Thyroid gland (tissue), 4 donors: ENCODE data around the gene ZNF836. TPM values are rescaled to one million over a fixed set of nuclear protein-coding genes. Genes with fewer than 3 reads are reported as not detected.

ENCODE experiments used
- DNase-seq, 2 donors: peaks; one replicate each; pipeline ENCODE4 v3.0.0-alpha.2; 2019
- H3K27ac ChIP-seq, 3 donors: fragments of 200-600 bp; sonication (generic); 1 replicate in 2 of 3; 2 replicates in 1 of 3; pipeline ENCODE4 v1.5.1; 2016 to 2019; ENCODE audit warnings: mild to moderate bottlenecking in 1 of 3, moderate library complexity in 1 of 3
- H3K27me3 ChIP-seq: fragments of 200-600 bp; sonication (generic); one replicate; pipeline ENCODE4 v1.5.1; 2019
- H3K36me3 ChIP-seq, 2 donors: fragments of 200-600 bp; sonication (generic); one replicate each; pipeline ENCODE4 v1.5.1; 2016 to 2019
- H3K4me1 ChIP-seq, 2 donors: fragments of 200-600 bp; sonication (generic); one replicate each; pipeline ENCODE4 v1.5.1; 2017 to 2019
- H3K4me3 ChIP-seq, 3 donors: fragments of 200-600 bp; sonication (generic); replicated peaks in 1 of 3; 1 replicate in 2 of 3; 2 replicates in 1 of 3; pipeline ENCODE4 v1.5.1; 2016; ENCODE audit warnings: mild to moderate bottlenecking in 1 of 3
- H3K9me3 ChIP-seq: fragments of 200-600 bp; sonication (generic); one replicate; pipeline ENCODE4 v1.5.1; 2017
- POLR2A ChIP-seq, 2 donors: fragments of 450-650 bp; IDR thresholded peaks; one replicate each; pipeline ENCODE4 v1.6.1; 2017; ENCODE audit warnings: antibody characterized with exemption in 2 of 2, mild to moderate bottlenecking in 2 of 2, moderate library complexity in 1 of 2
- WGBS, 2 donors: methylation state at CpG; one replicate each; pipeline ENCODE4 v1.1.5; 2017; 5-methylcytosine and 5-hydroxymethylcytosine counted together
- intact Hi-C: fragments of 100-400 bp; cut with DNase I; formaldehyde crosslinking; loops from one replicate; pipeline ENCODE4 v1.15.1; 2023
- total RNA-seq, 4 donors: library from RNA; depleted of rRNA; stranded (reverse); fragments of >200 nt; gene quantifications; one replicate each; pipeline ENCODE4 v1.2.3, GENCODE V29; 2016
- TF ChIP-seq, protein P1 (sequence below), 6 experiments: fragments of 200-600 bp in 3 of 6; fragments of 450-650 bp in 3 of 6; sonication (generic) in 3 of 6; IDR thresholded peaks; one replicate each; pipeline ENCODE4 v1.5.1; 2016 to 2019; ENCODE audit warnings: antibody characterized with exemption in 6 of 6, mild to moderate bottlenecking in 2 of 6, inconsistent platforms in 1 of 6, moderate library complexity in 1 of 6

The ZNF836 gene
- total RNA-seq, 4 donors from 2014 or later = 7.2 to 15.9 (median 12.3) TPM

DNA sequence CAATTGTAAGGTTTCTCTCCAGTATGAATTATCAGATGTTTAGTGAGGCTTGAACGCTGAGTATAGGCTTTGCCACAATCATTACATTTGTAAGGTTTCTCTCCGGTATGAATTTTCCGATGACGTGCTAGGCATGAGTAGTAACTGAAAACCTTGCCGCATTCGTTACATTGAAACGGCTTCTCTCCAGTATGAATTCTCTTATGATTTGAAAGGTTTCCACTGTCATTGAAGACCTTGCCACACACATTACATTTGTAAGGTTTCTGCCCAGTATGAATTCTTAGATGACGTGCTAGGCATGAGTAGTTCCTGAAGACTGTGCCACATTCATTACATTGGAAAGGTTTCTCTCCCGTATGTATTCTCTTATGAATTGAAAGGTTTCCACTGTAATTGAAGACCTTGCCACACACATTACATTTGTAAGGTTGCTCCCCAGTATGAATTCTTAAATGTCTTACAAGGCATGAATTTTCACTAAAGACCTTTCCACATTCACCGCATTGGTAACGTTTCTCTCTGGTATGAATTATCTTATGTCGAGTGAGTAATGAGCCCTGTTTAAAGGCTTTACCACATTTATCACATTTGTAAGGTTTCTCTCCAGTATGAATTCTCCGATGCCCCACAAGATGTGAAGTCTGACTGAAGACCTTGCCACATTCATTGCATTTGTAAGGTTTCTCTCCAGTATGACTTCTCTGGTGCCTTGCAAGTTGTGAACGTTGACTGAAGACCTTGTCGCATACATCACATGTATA lies 15.6 kb downstream of the ZNF836 start:
- Histone ChIP-seq H3K4me1 (no peaks in the 10 kb centered on the region), H3K27me3 (no peaks in the 10 kb centered on the region), H3K36me3 (peaks cover 24 to 29% of the 10 kb centered on the region in 2 donors), H3K9me3 (peaks cover 5% of the 10 kb centered on the region), H3K4me3 (no peak overlapping the region), H3K27ac (no peak overlapping the region)
- no peak for TF ChIP-seq POLR2A (IDR thresholded peaks at IDR 0.05)
- intact Hi-C loops = no loop called here
- no peak for DNase-seq
- 97% methylated on average over 15 of the region's 15 CpGs for WGBS, 2 donors

DNA sequence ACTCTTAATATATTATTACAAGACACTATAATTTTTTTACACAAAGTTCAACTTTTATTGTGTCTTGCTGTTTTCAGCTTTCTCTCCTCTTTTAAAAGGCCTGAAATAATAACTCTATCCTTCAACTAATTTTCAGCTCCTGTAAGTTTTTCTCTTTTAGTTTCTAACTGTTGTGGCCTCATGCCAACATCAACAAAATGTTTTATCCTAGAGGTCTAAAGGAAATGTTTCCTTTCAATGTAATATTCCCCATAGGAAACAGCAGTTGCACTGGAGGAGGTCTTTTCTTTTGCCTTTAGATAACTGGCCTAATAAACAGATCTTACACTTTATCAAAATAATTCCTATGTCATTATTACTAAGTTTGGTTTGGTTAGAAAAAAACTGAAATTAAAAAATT lies 23.2 kb downstream of the ZNF836 start:
- Histone ChIP-seq H3K4me1 (no peaks in the 10 kb centered on the region), H3K27ac (no peak overlapping the region), H3K4me3 (no peak overlapping the region), H3K27me3 (no peaks in the 10 kb centered on the region), H3K9me3 (no peaks in the 10 kb centered on the region), H3K36me3 (no peaks in the 10 kb centered on the region)
- TF ChIP-seq, protein P1, sequence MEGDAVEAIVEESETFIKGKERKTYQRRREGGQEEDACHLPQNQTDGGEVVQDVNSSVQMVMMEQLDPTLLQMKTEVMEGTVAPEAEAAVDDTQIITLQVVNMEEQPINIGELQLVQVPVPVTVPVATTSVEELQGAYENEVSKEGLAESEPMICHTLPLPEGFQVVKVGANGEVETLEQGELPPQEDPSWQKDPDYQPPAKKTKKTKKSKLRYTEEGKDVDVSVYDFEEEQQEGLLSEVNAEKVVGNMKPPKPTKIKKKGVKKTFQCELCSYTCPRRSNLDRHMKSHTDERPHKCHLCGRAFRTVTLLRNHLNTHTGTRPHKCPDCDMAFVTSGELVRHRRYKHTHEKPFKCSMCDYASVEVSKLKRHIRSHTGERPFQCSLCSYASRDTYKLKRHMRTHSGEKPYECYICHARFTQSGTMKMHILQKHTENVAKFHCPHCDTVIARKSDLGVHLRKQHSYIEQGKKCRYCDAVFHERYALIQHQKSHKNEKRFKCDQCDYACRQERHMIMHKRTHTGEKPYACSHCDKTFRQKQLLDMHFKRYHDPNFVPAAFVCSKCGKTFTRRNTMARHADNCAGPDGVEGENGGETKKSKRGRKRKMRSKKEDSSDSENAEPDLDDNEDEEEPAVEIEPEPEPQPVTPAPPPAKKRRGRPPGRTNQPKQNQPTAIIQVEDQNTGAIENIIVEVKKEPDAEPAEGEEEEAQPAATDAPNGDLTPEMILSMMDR (IDR thresholded peaks at IDR 0.05) = no peak
- no peak for TF ChIP-seq POLR2A (IDR thresholded peaks at IDR 0.05)
- no peak for DNase-seq
- intact Hi-C loops = no loop called here

DNA sequence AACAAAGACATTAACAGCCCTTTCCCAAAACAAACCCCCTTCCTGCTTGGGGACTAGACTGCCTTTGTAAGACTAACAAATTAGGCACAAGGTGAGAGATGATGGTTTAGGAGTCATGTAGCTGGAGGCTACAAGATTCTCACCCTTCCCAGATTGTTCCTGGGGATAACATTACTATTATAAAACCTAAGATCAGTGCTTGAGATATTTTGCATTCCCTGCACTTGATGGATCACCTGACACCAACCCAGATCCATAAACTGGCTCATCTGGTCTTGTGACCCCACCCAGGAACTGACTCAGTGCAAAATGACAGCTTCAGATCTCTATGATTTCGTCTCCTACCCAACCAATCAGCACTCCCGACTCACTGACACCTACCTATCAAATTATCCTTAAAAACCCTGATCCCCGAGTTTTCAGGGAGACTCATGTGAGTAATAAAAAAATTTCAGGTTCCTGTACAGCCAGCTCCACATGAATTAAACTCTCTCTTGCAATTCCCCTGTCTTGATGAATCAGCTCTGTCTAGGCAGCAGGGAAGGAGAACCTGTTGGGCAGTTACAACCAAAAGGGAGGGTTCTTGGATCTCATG lies 29.3 kb downstream of the ZNF836 start:
- TF ChIP-seq, protein P1 (IDR thresholded peaks at IDR 0.05) = no peak
- TF ChIP-seq POLR2A (IDR thresholded peaks at IDR 0.05) = no peak
- intact Hi-C loops = no loop called here
- peaks cover 0 to 10% of the 10 kb centered on the region in 2 donors for H3K4me1 ChIP-seq

DNA sequence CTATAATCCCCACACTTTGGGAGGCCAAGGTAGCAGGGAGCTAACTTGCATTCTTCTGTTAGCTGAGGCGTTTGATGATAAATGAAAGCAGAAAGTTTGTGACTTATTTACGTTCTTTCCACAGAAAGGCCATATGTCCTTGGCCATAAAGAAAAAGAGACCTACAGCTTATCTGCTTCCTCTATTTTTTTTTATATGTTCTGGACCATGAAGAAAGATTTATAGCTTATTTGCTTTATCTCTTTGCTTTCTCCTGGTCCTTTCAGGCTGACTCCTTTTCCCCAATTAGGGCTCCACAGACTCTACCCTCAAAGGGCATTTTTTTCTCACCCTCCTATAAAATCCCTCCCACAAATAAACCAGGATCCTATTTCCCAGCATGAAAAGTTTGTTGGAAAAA lies 30.2 kb downstream of the ZNF836 start:
- 91 to 95% methylated on average over 2 of the region's 2 CpGs for WGBS, 2 donors
- no peaks in the 10 kb centered on the region for H3K36me3 ChIP-seq
- no peaks in the 10 kb centered on the region for H3K27me3 ChIP-seq
- intact Hi-C loops = no loop called here
- H3K4me3 ChIP-seq = no peak overlapping the region
- no peaks in the 10 kb centered on the region for H3K9me3 ChIP-seq
- H3K4me1 ChIP-seq = peaks cover 0 to 10% of the 10 kb centered on the region in 2 donors
- no peak for TF ChIP-seq POLR2A (IDR thresholded peaks at IDR 0.05)
- TF ChIP-seq, protein P1 (IDR thresholded peaks at IDR 0.05) = no peak
- no peak overlapping the region for H3K27ac ChIP-seq
- DNase-seq = no peak

More for the DNA sequence above, 29.3 kb downstream of the ZNF836 start:
- 81 to 93% methylated on average over 3 of the region's 3 CpGs for WGBS, 2 donors
- no peaks in the 10 kb centered on the region for H3K9me3 ChIP-seq
- no peak overlapping the region for H3K4me3 ChIP-seq
- H3K27ac ChIP-seq = no peak overlapping the region
- no peaks in the 10 kb centered on the region for H3K36me3 ChIP-seq
- DNase-seq = no peak
- no peaks in the 10 kb centered on the region for H3K27me3 ChIP-seq

DNA sequence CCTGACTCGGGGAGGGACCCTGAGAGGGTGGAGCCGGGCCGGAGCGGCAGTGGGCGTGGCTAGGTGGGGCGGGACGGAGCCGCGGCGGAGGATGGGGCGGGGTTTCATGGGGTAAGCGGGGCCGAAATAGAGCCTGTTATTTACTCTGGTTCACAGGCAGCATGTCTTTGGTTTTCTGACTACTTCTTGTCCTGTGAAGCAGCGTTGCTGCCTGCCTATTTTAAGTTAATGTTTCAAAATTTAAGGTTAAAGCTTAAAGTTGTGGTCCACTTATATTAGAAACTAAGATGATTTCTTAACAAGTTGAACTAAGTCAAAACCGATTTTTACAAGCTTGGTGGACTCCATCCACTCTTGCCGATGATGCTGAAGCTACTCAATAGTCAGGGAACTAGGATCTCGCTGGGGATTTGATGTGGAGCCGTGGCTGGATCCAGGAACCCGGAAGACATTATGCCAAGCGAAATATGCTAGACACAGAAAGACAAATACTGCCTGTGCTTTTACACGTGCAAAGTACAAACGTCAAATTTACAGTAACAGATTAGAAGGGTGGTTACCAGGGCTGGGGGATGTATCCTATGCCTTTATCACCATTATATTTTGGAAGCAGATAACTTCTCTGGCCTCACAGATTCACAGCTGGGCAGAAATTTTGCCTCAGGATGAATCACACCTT lies 31.2 kb downstream of the ZNF836 start:
- DNase-seq = peak in 1 of 2 donors; percentile 5
- intact Hi-C loops = no loop called here

More for the DNA sequence above, 31.2 kb downstream of the ZNF836 start:
- no peak for TF ChIP-seq POLR2A (IDR thresholded peaks at IDR 0.05)
- TF ChIP-seq, protein P1 (IDR thresholded peaks at IDR 0.05) = no peak
- Histone ChIP-seq H3K36me3 (no peaks in the 10 kb centered on the region), H3K27ac (peak overlapping the region; percentile 26 to 92 (median 53)), H3K4me1 (peaks cover 0 to 10% of the 10 kb centered on the region in 2 donors), H3K4me3 (peak overlapping the region in 1 of 3 donors; percentile 87), H3K27me3 (no peaks in the 10 kb centered on the region), H3K9me3 (no peaks in the 10 kb centered on the region)
- WGBS, 2 donors = 10 to 12% methylated on average over 22 of the region's 22 CpGs
